HG03064 (cell line): ENCODE results near the gene RPS2.

Experiments
- ATAC-seq: cut with Tn5 transposase; IDR thresholded peaks from one replicate; pipeline ENCODE4 v1.9.1; 2021; ENCODE audit warnings: low read depth; ENCODE audit not compliant: unreplicated experiment

RPS2 gene

DNA sequence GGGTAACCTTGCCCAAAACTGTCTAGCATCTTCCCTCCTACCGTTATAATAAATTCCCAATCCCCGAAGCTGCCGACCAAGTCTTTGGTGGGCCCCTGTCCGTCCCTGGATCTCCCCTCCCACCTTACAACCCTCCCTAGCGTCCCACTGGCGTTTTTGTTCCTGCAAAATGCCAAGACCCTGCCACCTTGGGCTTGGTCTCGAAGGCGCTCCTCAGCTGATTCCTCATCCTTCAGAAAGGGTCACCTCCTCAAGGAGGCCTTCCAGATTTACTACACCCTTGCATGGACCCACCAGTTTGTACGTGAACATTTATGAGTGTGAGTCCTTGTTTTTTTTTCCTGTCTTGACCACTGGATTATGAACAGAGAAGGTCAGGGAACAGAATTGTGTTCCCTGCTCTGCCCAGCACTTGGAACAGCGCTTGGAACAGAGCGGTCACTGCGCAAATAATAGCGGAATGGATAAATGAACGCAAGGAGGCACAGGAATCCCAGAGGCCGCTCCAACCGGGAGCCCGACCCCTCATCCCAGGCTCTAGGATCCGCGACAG lies 18.4 kb upstream of the RPS2 start:
- no peak for ATAC-seq

- no peak for ATAC-seq
Observed at GRCh38 chr16:1982013-1982433, 17.4 kb upstream of the RPS2 start.

DNA sequence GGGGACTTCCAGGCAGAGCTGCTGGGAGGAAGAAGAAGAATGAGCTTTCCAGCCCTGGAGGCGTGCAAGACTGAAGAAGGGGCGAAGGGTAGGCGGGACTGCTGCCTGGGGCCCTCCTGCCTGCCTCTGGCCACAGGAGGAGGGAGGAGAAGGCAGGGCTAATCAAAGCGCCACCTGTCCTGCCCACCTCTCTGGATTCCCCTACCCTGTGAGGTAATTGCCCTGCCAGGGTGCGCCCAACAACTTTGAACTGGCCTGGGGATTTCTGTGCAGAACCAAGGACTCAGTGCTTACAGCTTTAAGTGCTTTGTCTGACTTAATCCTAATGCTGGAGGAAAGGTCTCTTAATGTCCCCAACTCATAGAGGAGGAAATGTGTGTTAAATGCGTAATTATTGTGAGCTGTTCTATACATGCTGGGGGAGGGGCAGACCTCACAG lies 16.8 kb upstream of the RPS2 start, which contains the start of gene NOXO1:
Gene NOXO1 (minus strand): TSS at position 72 of the 439 bp plus-strand sequence. CDS start 290 bp downstream, outside the sequence.
- ATAC-seq = no peak

DNA sequence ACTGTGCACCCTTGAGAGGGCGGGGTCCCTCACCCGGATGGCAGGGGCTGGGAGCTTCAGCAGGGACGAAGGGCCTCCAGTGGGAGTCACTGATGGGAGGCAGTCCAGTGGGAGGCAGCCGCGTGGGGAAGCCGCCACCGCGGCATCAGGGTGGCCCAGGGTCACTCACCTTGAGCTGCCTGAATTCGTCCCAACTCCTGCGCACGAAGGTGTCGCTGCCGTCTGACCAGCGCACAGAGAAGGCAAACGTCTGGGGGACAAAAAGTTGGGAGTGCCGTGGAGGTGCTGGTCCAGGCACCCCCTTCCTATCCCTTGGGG lies 16.1 kb upstream of the RPS2 start:
- ATAC-seq = no peak

DNA sequence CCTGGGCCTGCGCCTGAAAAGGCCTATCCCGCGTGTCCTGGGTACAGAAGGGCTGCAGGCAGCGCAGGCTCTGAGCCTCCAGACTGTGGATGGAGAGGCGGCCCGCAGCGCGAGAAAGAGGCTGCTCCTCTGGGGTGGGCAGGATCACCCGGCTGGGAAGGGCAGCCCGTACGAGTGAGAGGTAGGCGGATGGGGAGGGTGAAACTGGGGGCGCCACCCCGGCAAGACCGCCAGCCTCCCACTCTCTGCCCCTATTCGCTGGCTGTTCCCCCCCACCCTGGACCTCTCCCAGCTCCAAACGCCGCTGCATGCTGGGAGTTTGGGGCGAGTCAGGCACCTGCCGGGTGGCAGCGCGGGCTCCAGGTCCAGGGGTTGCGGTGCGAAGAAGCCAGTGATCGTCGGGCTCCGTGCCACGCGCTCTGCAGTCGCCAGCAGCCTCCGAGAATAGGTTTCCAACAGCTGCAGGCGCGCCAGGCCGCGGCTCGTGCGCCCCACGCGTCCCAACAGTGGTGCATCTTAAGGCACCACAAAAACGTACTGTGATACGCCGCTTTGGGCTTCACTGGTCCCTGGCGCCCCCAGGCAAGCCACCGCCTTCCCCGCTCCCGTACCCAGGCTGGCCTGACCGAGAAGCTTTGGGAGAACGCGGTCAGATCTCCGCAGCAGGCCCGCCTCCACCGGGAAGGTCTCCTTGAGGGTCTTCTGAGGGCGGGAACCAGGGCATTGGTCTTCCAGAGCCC lies 15.6 kb upstream of the RPS2 start:
- ATAC-seq = no peak

DNA sequence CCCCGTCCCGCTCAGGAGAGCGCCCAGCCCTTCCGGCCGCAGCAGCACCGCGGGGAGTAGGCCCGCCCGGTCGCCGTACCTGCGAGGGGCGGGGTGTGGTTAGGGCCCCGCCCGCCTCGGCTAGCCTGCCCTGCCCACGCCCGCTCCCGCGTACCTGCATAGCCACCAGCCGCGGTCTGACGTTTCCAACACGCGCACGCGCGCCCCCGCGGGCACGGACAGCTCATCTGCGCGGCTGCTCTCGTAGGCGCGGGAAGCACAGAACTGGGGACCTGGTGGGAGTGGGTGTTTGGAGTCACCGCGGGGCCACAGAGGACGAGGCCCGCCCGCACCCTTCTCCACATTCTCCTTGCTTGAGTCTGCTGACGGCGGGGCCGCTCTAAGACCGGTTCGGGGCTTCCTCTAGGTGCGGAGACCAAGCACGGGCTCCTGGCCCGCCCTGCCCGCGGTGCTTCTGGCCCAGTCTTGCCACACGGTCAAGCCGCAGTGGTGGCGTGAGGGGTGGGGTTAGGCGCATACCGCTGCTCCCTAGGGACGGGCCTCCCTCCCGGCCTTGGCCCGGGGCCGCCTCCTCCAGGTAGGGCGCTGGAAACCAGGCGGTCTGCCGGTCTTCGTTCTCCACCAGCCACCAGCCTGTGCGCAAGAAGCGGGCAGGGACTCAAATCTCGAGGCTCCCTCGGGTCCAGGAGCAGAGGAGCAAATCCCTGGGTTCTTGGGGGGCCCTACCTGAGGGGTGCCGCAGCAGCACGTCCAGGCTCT lies 14.8 kb upstream of the RPS2 start:
- no peak for ATAC-seq

DNA sequence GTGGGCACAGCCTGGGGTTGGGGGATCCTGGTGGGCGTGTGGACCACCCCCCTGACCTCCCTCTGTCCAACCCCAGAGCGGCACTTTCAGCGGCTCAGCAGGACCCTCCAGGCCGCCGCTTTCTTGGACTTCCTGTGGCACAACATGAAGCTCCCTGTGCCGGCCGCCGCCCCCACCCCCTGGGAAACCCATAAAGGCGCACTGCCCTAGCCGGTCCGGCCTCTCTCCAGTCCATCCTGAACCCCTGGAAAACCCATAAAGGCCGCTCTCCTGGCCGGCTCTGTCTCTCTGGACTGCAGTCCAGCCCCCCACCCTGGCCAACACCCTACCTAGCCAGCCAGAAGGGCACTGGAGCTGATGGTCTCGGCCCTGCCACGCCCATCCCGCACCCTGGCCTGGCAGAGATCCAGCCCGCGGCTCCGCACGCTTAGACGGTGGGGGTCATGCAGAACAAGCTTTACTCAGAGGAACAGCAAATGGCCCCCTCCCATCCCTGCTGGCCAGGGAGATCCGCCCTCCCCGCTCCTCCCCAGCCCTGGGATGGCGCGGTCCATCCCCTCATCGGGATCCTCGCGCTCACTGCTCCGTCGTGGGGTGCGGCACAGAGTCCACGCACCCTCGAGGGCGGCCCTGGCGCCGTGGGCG lies 14.0 kb upstream of the RPS2 start:
- no peak for ATAC-seq

DNA sequence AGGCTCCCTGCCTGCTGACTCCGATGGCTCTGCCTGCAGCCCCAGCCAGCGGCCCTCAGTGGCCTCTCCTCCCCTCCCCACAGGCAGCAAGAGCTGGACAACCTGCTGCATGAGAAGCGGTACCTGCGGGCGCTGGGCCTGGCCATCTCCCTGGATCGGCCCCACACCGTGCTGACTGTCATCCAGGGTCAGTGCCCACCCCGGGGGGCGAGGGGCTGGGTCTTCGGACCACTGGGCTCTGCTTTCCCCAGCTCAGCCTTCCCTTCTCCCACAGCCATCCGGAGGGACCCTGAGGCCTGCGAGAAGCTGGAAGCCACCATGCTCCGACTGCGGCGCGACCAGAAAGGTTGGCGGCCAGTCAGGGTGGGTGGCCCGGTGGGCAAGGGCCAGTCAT lies 13.2 kb upstream of the RPS2 start:
- no peak for ATAC-seq

DNA sequence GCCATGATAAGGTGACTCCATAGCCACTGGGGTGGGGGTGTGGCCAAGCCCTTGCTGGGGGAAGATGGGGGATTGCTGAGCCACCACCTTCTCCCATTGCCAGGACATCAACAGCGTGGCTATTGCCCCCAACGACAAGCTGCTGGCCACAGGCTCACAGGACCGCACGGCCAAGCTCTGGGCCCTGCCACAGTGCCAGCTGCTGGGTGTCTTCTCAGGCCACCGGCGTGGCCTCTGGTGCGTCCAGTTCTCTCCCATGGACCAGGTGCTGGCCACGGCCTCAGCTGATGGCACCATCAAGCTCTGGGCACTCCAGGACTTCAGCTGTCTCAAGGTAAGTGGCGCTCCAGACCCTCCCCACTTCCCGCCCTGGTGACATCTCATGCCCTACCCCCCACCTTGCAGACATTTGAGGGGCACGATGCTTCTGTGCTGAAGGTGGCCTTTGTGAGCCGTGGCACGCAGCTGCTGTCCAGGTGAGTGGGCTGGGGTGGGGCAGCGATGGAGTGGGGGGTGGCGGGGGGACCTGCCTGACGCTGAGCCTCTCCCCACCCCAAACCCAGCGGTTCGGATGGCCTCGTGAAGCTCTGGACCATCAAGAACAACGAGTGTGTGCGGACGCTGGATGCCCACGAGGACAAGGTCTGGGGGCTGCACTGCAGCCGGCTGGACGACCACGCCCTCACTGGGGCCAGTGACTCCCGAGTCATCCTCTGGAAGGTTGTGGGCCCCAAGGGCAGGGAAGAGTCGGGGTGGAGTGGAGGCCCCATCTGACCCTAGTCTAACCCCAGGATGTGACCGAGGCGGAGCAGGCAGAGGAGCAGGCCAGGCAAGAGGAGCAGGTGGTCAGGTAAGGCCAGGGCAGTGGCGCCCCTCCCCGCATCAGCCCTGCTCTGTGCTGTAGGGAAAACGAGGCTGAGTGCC lies 12.6 kb upstream of the RPS2 start:
- no peak for ATAC-seq

GRCh38 chr16:1976216-1976520 lies 11.5 kb upstream of the RPS2 start:
- no peak for ATAC-seq

- ATAC-seq = no peak
Observed at GRCh38 chr16:1975432-1976215, 11.0 kb upstream of the RPS2 start.

DNA sequence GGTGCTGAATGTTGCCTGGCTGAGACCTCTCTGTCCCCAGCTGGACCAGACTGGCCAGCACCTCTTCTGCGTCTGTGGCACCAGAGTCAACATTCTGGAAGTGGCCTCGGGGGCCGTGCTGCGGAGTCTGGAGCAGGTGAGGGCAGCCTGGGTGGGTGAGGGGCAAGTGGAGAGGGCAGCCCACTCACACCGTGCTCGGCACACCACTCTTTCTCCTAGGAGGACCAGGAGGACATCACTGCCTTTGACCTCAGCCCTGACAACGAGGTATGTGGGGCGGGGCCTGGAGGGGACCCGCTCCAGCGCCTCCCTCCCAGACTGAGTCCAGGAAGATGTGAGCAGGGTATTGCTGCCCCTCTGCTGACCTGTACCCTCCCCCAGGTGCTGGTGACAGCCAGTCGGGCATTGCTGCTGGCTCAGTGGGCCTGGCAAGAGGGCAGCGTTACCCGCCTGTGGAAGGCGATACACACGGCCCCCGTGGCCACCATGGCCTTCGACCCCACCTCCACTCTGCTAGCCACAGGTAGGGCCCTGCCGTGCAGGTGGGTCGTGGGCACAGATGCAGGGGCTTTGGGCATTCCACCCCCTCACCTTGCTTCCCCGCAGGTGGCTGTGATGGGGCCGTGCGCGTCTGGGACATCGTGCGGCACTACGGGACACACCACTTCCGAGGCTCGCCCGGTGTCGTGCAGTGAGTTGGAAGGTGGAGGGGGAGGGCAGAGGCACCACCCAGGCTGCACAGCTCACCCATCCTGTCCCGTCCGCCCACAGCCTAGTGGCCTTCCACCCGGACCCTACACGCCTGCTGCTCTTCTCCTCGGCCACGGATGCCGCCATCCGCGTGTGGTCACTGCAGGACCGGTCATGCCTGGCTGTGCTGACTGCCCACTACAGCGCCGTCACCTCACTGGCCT lies 9.8 kb upstream of the RPS2 start:
- no peak for ATAC-seq

- ATAC-seq = no peak
Observed at GRCh38 chr16:1973461-1974156, 9.0 kb upstream of the RPS2 start.

DNA sequence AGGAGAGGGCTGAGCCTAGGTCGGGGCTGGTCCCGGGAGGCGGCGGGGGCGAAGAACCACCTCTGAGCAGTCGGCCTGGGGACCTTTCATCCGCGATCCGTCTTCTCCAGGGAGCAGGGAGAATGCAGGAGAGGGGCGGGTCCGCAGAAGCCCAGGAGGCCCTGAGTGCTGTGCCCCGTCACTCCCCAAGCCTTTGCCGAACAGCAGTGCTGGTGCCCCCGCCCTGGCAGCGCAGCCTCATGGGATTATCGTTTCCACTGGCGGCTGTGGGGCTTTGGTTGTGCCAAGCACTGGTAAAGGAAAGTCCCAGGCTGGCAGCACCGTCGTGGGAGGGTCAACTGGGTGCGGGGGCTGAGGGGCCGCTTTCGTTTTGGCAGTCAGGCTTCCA lies 7.9 kb upstream of the RPS2 start:
- ATAC-seq = no peak

DNA sequence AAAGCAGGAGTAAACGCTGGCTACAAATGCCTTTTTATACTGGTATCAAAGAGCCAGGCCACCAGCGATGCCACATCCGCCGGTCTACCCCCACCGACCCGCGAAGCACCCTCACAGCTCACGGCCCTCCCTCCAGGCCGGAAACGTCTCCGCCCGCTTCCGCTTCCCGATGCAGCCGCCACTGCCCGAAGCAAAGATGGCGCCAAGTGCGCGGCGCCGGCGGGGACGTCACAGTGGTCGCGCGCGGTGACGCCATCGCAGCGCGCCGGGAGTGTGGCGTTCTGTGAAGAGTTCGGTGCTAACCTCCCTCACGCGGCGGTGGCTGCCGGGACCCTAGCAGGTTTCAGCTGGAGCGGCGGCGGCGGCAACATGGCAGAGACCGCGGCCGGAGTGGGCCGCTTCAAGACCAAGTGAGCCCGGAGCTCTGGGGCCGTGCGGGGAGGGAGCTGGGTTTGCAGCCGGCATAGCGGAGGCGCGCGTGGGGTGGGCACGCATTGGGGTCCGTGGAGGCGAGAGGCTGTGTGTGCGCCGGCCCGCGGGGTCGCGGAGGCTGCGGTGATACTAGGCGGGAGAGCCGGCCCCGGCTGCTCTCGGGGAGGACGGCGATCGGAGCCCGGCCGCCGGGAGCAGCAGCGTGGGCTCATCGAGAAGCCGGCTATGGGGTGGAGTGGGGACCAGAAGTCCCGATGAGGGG lies 7.3 kb upstream of the RPS2 start, which contains the start of gene TBL3:
Gene TBL3 (plus strand): TSS at position 258 of the 694 bp plus-strand sequence. CDS start 112 bp downstream, at position 370.
- ATAC-seq = peak; percentile 53

- no peak for ATAC-seq
Observed at GRCh38 chr16:1968146-1968953, 3.7 kb upstream of the RPS2 start.

GRCh38 chr16:1966460-1966859 lies 1.8 kb upstream of the RPS2 start, which contains the start of gene RNF151:
RNF151 (plus strand) TSS chr16:1966856; CDS start chr16:1966882, 26 bp downstream.
- no peak for ATAC-seq
